Right renal cortex interstitium (tissue), 3 donors: ENCODE data around the gene CEP170B. TPM values are rescaled to one million over a fixed set of nuclear protein-coding genes. Genes with fewer than 3 reads are reported as not detected.
A peak's percentile ranks its signal among the peaks of the same experiment; 100 is the strongest.
"Not testable (repeated sequence)": the region's sequence is repeated elsewhere in the genome, so short reads cannot be mapped to it uniquely, and the experiment has no call there.

ENCODE experiments used
- DNase-seq, 3 donors: peaks; one replicate each; pipeline ENCODE4 v3.0.0-alpha.2; 2013; ENCODE audit warnings: low read depth in 3 of 3, low spot score in 2 of 3
- polyA plus RNA-seq, 3 donors: library from polyadenylated mRNA; unstranded; fragments of 120-200 nt; gene quantifications; one replicate each; pipeline ENCODE4 v1.2.1, GENCODE V29; 2013; ENCODE audit not compliant: insufficient read length in 3 of 3

Gene CEP170B
- 1 to 10 TPM; 8.1 to 9.8 (median 9.5) TPM for polyA plus RNA-seq

DNA sequence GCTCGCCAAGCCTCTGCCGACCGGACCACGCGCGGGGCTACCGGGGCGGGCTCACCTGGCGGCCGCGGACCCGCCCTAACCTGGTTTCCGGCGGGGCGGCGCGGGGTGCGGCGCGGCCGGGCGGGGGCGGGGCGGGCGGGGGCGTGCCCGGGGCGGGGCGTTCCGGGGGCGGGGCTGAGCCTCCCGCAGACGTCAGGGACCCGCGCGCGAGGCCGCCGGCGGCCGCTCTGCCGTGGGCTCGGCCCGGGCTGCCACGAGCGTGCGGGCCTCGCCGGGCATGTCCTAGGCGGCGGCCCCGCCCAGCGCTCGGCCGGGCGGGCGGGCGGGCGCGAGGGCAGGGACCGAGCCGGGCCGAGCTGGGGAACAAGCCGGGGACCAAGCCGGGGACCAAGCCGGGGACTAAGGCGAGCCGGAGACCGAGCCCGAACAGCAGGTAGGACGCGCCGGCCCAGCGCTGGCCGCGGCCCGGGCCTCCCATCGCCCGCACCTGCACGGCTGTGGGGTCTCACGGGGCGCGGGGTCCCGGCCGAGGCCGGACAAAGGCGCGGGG is at the start of gene CEP170B:
TSS of gene CEP170B (plus strand) at position 188 of the 550 bp plus-strand sequence. CDS start 3,183 bp downstream, outside the sequence.
- no peak for DNase-seq

DNA sequence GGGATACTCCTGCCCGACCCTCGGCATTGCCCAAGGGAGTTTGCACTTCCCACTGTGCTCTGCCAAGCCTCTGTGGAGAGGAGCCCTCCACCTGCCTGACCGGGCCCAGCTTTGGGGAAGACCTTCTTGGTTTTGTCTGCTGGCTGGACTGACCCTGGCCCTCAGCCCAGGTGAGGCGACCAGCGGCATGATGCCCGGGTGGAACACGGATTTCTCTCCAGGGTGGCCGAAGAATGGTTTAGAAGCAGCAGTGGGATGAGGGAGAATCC is 48.5 kb upstream of the CEP170B start:
- DNase-seq, result no peak

DNA sequence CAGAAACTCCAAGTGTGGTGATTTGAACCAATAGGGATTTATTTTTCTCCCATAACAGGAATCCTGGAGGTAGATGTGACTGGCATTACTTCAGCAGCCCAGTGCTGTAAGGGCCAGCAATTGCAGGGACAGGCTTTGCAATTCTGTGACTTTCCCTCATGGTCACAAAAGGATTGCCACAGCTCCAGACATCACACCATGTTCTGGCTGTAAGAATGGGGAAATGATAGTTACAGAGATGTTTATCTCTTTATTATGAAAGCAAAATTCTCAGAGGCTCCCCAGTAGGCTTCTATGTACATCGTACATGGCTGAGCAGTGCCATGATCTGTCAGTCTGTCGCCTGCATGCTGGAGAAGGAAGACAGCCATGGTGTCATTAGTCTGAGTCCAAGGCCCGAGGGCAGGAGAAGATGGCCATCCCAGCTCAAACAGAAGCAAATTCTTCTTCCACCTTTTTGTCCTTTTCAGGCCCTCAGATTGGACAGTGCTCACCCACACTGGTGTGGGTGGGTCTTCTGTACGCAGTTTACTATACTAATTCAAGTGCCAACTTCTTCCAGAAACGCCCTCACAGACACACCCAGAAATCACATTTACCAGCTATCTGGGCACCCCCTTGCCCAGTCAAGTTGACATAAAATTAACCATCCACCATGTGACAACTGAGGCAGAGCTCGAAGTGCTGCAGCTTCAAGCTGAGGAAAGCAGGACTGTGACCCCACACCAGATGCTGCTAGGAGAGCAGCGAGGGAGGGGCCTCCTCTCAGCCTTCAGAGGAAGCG is 46.9 kb upstream of the CEP170B start:
- no peak for DNase-seq

DNA sequence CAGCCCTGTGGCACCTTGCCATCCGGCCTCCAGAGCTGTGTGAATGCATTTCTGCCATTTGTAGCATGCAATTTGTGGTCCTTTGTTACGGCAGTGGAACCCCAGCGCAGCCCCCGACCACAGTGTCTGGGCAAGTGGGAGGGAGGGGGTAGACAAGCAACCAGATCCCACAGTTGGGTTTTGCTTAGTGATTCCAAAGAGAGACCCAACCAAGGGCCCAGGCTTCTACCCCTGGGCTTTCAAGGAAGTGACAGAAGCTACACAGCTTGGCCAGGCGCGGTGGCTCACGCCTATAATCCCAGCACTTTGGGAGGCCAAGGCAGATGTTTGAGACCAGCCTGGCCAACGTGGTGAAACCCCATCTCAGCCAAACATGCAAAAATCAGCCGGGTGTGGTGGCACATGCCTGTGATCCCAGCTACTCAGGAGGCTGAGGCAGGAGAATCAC is 46.3 kb upstream of the CEP170B start:
- DNase-seq, result no peak

DNA sequence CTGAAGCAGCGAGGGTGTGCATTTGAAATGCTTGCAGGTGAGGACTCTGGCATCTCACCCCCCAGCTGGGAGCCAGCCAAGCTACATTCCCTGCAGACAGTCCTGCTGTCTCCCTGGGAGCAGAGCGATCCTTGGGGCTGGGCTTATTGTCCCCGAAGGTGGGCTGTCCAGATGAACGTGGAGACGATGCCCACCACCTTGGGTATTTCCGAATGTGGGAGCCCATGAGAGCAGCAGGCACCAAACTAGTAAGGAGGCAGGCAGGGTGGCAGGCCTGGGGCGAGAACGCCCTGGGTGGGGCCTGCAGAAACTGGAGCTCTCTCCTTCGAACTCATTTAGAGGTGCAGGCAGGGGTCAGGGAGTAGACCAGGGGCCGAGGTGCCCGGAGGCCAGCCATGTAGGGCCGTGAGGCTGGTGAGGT is 45.7 kb upstream of the CEP170B start:
- no peak for DNase-seq

DNA sequence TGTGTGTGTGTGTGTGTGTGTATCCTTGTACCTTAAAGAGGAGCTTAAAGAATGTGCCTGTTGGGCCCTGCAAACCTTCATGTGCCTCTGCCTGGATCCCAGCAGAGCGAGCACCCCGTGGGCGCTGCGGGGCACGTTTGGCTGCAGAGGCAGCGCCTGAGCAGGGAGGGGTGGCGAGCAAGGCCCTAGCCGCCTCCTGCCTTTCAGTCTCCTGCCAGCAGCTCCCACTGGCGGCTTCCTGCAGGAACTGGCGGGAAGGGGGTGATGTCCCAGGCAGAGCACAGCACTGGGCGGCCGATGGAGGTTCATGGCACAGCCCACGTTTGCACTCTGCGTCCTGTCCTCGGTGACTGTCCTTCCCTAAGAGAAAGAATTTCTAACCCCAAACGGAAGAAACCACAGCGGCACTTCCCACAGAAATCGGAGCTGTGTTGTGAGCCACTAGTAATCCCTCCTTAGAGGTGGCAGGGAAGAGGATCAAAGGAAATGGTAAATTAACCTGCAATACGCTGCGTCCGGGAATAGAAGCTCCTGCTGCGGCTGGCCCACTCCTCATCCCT is 44.3 kb upstream of the CEP170B start:
- no peak for DNase-seq

DNA sequence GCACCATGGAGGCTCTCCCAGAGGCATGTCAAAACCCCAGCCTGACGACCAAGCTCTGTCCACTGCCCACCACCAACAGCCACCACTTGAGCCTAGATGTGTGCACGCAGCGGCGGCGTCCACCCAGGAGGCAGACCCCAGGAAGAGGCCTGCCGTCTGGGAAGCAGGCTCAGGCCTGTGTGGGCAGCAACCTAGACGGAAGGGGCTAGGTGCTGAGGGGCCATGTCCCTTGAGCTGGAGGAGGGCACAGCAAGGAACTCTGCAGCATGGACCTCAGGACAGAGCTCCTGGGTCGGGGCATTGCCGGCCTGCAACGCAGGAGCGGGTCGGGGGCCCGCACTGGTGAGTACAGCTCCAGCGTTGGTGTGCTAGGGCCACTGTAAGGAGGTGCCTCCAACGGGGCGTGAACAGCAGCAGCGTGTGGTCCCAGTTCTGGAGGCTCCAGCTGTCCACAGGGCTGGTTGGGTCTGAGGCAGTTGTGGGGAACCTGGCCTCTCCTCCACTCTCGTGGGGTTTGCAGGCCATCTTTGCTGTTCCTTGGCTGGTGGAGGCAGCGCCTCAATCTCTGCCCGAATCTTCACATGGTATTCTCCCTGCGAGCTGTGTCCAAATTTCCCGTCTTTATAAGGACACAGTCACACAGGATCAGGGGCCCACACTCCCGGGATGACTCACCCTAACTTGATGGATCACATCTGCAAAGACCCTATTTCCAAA is 43.7 kb upstream of the CEP170B start:
- DNase-seq, result no peak

DNA sequence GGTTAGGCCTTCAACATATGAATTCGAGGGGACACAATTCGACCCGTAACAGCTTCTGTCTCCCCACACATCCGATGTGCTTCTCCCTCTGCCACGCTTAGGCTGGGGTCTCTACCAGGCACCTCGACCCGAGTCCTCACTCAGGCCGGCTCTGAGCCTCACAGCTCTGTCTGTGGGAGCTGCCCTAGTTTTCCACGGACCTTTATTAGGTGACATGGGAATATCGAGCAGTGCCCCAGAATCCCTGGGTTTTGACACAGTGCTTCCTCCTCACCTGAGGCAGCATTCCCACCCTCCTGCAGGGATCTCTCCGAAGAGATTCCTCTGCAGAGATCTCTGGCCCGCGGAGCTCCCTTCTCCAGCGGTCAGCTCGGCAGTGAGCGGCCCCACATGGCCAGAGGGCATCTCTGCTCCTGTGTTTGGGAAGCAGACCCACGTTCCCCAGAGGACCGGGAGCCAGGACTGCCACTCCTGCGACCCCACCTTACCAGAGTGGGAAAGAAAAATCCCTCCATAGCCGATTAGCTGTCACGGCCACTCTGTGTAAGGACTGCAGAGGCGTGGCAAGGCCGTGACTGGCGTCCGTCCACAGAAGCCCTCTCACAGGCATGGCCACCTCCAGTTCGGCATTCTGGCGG is 43.0 kb upstream of the CEP170B start:
- no peak for DNase-seq

DNA sequence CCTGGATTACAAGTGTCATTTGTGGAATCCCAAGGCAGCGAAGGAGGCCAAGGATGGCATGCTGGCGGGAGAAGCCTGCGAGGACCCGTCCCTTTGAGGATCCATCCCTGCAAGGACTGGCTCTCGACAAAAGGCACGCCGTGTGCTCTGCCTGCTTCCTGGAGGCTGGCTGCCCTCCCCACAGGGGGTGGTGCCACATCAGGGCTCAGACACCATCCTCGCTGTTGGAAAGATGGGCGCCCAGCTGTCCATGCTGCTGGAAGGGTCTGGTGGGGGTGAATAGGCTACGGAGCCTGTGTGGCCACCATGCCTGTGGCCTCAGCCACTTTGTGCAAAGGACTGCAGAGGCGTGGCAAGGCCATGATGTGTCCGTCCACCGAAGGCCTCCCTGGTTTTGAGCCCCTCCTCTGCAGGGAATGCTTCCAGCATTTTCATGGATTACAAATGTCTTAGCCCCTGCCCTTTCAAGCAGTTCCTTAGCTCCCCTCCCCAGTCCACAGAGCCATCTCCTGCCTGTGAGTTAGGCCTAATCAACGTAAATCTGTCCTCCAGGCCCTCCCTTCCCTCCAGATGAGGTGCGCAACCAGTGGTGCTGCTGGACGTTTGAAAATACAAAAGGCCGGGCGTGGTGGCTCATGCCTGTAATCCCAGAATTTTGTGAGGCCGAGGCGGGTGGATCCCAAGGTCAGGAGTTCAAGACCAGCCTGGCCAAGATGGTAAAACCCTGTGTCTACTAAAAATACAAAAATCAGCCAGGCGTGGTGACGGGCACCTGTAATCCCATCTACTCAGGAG is 42.0 kb upstream of the CEP170B start:
- DNase-seq, result no peak

DNA sequence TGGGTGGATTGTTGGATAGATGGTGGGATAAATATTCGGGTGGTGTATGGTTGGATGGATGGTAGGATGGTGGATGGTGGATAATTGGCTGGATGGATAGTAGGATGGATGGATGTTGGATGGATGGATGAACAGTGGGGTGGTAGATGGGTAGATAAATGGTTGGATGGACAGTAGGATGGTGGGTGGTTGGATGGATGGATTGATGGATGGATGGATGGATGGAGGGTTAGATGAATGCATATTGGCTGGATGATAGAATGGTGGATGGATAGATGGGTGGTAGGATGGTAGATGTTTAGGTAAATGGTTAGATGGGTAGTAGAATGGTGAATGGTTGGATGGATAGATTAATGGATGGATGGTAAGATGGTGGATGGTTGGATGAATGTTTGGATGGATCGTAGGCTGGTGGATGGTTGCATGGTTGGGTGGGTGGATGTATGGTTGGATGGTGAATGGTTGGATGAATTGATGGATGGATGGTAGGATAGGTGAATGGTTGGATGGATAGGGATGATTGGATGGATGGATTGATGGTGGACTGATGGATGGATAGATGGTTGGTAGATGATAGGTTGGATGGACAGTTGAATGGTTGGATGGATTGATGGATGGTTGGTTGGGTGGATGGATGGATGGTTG is 40.6 kb upstream of the CEP170B start:
- no peak for DNase-seq

DNA sequence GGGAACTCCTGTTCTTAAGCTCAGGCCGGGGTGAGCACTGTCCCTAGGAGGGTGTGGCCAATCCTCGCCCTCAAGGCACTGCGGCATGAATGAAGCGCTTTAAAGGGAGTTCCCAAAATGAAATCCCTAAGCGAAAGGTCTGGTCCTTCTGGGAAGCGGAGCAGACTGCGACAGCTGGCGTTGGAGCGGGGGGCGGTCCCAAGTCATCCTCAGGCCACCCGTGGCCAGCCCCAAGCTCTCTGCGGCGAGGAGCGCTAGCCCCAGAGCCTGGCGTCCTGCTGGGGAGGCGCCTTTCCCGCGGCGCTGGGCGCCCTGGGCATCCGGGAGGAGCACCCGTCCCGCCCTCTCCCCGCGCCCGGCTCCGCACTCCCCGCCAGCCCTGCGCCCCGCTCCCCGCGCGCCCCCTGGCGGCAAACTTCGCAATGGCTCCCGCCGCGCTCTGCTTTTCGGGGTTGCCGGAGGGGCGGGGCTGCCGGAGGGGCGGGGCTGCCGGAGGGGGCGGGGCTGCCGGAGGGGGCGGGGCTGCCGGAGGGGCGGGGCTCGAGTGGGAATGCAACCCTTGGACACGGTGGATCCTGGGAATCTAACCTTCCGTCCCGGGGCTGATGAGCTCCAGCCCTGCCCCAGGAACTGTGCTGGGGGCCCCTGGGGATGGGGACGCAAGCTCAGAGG is 38.7 kb upstream of the CEP170B start:
- DNase-seq, result peak in 1 of 3 donors; percentile 65

DNA sequence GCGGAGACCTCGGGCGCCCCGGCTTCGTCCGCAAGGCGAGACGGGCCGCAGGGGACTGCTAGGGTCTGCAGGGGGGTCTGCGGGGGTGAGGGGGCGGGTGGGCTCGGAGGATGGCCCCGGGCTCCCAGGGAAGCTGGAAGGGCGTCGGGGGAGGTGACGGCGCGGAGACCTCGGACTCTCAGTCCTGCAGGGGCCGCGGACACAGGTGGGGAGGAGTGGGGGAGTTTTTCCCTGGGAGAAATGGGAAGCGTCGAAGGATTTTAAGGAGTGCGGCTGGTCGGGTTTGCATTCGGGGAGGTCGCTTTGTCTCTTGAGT is 38.2 kb upstream of the CEP170B start:
- no peak for DNase-seq

DNA sequence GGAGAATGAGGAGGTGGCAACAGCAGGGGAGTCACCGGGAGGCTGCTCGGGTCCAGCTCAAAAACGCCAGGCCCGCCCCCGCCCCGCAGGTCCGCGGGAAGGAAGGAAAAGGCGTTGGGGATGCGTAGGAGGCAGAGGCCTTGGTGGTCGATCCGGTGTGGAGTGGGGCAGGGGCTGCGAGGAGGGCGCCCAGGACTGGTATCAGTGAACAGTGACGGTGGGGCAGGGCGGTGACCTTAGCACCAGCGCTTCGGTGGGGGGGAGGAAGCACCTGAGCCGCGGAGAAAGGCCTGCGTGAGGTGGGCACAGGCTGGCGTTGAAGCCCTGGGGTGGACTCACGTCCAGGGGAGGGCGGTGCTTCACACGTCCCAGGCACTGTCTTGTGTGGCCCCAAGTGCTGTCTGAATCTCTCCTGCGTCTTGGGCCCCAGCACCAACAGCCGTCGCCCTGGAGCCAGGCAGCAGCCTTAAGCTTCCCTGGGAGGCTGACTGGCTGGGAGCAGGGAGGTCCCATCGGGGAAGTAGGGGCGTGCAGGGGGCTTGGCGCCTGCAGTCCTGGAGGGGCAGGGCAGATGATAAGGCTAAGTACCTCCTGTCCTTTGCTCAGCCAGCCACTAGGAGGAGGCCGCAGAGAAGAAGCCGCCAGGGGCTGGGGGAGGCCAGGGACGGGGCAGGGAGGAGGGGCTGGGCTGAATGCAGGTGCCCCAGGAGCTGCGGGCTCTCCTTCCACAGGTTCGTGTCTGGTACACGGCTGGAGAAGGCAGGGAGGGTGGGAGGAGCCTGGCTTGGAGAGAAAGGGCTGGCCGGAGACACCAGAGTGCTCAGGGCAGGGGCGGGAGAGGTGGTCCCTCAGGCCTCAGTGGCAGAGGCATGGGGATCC is 37.7 kb upstream of the CEP170B start:
- no peak for DNase-seq

DNA sequence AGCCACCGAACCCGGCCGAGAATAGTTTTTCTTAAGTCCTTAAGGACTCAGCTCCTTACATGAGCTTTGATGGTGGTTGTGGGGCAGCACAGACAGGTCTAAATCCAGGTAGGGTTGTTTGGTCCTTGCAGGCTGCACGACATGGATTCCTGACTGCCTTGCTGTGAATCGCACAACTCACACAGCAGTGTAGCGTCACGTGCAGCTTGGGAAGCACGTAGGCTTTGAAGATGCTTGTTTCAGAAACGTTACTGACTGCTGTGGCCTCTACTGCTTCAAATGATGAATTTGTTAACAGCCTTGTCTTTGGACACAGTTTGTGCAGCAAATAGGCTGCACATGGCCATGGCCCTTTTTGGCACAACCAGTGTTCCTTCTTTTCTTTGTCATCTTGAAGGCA is 34.3 kb upstream of the CEP170B start:
- DNase-seq, result no peak

DNA sequence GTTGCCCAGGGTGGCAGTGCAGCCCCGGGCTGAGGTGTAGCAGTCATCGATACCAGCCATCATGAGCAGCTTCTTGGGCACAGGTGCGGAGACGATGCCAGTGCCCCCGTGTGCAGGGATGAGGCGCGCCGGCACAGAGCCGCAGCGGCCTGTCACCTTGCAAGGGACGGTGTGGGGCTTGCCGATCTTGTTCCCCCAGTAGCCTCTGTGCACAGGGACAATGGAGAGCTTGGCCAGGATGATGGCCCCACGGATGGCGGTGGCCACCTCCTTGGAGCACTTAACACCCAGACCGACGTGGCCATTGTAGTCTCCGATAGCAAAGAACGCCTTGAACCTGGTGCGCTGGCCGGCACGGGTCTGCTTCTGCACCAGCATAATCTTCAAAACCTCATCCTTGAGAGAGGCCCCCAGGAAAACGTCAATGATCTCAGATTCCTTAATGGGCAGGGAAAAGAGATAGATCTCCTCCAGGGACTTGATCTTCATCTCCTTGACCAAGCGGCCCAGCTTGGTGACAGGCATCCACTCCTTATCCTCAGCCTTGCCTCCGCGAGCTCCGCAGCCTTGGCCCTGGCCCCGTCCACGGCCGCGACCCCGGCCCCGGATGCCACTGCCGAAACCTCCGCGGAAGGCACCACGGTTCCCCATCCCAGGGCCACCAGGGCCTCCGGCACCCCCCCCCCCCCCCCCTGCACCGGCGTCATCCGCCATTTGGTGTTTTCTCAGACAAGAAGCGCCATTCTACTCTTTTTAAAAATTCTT is 28.7 kb upstream of the CEP170B start:
- DNase-seq, result not testable (repeated sequence)

DNA sequence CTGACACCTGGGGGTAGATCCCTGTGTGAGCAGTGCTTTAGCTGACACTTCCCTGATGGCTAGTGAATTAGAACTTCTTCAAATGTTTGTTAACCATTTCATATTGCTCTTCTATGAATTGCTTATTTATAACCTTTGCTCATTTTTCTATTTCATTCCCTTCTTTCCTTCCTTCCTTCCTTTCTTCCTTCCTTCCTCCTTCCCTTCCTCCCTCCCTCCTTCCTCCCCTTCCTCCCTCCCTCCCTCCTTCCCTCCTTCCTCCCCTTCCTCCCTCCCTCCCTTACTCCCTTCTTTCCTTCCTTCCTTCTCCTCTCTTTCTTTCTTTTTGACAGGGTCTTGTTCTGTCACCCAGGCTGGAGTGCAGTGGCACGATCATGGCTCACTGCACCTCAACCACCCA is 23.3 kb upstream of the CEP170B start:
- no peak for DNase-seq

DNA sequence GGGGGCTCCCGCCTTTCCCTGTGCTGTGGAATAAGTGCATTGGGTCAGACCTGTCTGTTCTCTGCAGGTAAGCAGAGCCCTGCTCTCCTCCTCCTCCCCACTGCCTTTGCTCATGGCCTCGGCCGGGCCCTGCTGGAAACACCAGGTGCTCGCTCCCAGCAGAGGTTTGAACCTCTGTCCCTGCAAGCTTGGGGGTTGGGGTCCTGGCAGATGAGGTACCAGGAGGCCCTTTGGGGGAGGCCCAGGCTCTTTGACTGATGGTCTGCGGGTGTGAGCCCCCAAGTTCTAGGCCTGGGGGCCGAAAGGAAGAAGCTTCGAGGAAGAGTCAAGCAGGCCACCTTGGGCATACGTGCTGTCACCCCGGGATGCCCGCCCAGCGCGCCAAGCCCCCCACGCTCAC is 22.1 kb upstream of the CEP170B start:
- no peak for DNase-seq
